T47D (cell line): ENCODE data around the gene TARBP2.
A peak's percentile ranks its signal among the peaks of the same experiment; 100 is the strongest.

Source experiments
- DNase-seq, 2 experiments: peaks; one replicate each; pipeline versions ENCODE4 v3.0.0 to v3.0.0-alpha.2; 2011 to 2012; ENCODE audit warnings: low read depth in 1 of 2, low spot score in 1 of 2
- JUND ChIP-seq: IDR thresholded peaks from 2 replicates; pipeline ENCODE4 v1.6.1; 2012; ENCODE audit warnings: low read depth
- in situ Hi-C: cut with HindIII; loops from 2 replicates; pipeline ENCODE4 v1.10.0; 2016; ENCODE audit warnings: low sequenced_read_pairs, low pct_unique_long_range_greater_than_20kb

The TARBP2 gene, protein sequence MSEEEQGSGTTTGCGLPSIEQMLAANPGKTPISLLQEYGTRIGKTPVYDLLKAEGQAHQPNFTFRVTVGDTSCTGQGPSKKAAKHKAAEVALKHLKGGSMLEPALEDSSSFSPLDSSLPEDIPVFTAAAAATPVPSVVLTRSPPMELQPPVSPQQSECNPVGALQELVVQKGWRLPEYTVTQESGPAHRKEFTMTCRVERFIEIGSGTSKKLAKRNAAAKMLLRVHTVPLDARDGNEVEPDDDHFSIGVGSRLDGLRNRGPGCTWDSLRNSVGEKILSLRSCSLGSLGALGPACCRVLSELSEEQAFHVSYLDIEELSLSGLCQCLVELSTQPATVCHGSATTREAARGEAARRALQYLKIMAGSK

DNA sequence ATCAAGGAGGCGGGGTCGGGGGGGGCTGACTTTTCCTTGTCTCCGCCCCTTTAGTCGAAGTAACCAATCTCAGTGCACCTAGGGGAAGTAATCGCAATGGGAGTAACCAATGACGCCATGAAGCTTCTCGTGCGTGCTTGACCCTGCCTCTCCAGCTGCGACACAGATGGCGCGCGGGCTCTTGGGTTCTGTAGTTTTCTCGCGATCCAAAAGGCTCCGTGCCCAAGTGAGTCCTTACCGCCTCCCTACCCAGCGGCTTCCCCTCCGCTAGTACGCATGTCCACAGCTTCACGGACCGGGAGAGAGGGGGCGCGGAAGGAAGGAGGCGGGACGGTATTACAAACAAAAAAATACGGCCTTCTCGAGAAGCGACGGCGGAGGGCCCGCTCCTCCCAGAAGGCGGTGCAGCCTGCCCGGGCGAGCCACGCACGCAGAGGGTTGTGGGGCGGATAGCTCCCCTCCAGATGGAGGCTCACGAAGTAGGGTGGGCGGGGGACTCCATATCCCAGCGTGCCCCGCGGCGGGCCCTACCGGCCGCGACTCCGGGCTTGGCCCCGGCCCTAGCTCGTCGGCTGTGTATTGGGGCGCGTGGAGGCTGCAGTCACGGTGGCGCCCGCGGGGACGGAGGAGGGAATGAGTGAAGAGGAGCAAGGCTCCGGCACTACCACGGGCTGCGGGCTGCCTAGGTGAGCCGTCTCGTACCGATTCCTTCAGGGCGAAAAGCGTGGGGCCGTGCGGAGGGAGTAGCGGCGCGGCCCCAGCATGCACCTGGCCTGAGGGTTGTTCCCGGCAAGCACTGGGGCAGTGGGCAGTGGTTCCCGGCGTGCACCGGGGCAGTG is at the start of gene TARBP2:
Gene TARBP2, plus strand, starts transcription at position 508 of the 839 bp plus-strand sequence. Its CDS starts 126 bp downstream, at position 634.
- DNase-seq: peak; percentile 95 to 100
- in situ Hi-C loops: no loop called here
- no peak for TF ChIP-seq JUND

DNA sequence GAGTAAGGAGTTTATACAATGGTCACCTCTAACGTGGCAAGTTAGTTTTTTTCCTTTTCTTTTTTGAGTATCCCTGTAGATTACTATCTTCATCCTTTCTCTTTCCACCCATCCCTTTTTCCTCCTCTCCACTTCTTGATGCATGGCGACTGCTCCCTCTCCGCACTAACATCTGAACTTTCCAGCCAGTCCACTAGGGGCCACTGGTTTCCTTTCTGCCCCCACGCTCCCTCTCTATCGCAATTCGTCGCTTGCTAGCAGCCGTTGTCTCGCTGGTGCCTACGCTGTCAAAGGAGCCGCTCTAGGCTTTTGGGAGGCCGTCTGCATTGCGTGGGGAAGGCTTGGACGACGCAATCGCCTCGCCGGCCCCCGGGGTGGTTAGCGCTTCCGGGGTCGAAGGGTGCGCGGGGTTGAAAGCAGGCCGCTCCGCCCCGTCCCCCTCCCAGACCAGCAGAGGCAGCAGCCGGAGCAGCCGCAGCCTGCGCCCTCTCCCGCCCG is 49.4 kb upstream of the TARBP2 start, which contains the start of gene PCBP2:
Gene PCBP2, plus strand, starts transcription at position 442 of the 498 bp plus-strand sequence. CDS start 2,699 bp downstream, outside the sequence.
- TF ChIP-seq JUND: no peak
- in situ Hi-C loops: no loop called here
- peak; percentile 93 to 100 for DNase-seq

DNA sequence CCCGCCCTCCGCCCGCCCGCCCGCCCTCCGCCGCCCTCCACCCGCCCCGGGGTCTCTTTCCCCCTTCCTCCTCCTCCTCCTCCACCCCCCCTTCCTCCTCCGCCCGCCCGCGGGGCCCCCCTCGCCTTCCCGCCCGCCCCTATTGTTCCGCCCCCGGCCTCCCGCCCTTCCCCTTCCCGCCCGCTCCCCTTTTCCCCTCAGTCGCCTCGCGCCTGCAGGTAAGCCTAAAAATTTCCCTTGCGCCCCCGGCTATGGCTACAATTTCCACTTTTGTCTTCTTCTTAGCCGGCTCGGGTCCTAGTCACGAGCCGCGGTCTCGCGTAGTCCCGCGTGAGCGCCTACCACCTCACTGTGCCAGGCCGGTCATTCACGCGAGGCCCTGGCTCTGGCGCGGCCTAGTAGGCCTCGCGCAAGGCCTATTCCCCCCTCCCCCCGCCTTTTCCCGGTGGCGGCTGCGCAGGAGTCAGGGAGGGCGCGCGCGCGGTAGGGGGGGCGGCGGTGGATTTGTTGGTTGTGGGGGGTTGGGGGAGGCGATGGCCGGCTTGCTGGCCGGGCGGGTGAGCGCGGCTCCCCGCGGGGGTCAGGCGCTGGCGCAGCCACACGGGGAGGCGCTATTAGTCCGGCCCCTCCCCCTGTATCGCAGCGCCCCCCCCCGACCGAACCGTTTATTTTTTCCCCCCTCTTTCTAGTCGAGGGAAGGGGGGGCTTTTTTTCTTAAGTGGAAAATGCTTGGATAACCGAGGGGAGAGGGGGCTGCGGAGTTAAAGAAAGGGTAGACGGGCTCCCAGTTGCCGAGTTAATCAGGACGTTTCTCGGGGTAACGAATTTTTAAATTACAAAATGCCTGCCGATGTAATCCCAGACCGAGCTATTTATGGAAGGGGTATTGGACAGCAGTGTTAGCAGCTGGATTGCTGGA is 48.7 kb upstream of the TARBP2 start:
- peak; percentile 71 to 95 for DNase-seq
- TF ChIP-seq JUND: no peak; the same call in 1 of the 2 replicates
- in situ Hi-C loops: no loop called here

DNA sequence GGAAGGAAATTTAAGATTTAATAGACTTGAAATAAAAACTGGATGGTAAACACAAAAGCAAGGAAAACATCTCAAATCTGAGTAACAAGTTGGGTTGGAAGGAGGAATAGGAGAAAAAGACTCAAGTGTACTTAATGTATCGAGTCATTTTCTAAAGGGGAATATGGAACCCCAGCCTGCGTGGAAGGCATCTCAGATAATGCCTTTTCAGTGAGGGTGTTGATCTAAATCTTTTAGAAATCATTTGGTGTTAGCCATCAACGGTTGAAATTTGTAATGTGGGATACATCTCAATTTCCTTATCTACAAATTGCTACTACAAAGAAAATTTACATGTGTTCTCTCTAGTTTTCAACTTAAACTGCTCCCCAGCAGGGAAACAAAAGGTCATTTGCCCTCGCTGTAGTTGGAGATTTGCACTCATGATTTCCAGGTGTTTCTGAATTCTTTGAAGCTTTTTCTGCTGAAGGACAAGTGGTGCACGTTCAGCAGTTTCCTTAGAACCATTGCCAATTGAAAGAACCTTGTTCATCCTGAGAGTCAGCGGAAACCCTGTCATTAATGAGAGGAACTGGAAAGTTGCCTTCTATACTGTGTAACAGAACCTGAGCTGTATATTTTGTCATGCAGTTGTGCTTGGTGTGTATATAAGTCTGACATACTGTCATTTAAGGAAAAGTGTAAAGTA is 47.0 kb upstream of the TARBP2 start:
- no peak for DNase-seq
- in situ Hi-C loops: no loop called here
- no peak for TF ChIP-seq JUND

DNA sequence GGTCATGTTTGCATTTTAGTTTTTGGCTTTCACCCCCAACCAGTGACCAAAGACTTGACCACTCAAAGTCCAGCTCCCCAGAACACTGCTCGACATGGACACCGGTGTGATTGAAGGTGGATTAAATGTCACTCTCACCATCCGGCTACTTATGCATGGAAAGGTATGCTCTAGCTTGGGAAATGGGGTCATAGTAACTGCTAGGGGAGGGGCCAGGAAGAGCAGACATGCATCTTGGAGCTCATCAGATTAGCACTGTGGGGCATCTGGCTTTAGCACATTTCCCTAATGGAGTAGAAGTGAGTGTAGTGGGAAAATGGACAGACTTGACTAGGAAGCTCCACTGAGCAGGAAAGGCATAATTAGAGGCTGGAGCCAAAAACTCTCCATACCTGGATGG is 46.4 kb upstream of the TARBP2 start:
- in situ Hi-C loops: no loop called here
- no peak for DNase-seq
- TF ChIP-seq JUND: no peak

DNA sequence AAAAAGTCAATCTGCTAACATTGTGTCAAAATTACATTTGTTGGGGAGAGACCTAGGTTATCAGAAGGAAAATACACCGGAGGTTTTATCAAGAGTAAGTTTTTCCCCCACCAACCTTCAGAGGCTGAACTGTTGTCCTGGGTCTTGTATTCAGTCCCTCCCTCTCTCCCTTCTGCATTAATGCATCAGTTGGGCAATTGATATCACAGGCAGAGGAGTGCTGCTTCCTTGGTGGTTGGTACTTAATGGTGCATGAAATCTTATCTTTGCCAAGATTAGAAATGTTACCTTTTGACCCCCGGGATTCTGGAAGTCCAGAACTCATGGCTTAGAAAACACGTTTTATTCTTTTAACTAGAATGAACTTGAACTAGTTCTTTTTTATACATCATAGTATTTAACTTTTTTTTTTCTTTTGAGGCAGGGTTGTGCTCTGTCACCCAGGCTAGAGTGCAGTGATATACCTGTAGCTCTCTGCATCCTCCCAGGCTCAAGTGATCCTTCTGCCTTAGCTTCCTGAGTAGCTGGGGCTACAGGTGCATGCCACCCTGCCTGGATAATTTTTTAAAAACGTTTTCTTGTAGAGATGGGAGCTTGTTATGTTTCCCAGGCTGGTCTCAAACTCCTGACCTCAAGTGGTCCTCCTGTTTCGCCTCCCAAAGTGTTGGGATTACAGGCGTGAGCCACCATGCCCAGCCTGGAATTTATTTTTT is 44.3 kb upstream of the TARBP2 start:
- in situ Hi-C loops: no loop called here
- no peak for TF ChIP-seq JUND
- DNase-seq: no peak

DNA sequence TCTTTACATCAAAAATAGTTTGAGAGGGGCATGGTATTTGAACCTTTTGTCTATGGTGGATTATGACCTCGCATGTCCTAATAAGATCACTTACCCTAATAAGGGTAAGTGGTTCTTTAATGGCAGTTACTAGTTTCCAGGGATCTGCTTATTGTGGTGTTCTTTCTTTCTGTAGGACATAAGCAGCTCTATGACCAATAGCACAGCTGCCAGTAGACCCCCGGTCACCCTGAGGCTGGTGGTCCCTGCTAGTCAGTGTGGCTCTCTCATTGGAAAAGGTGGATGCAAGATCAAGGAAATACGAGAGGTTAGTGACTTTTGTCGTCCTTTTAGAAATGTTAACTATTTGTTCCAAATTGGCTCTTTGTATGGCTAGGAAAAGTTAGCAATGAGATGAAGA is 42.0 kb upstream of the TARBP2 start:
- TF ChIP-seq JUND: no peak
- in situ Hi-C loops: no loop called here
- no peak for DNase-seq

DNA sequence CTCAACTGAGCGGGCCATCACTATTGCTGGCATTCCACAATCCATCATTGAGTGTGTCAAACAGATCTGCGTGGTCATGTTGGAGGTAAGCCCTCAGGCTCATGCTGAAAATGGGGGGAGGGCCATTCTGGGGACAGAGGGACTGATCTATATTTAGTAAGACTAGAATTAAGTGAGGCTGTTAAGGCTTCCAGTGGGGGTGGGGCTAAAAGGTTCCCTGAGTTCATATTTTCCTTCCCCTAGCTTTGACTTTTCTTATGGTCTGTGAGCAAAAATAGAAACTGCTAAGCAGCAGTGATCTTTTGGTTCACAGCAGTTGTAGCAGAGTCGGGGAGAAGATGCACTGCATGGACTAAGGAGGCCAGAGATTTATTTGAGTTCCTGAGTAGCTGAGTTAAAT is 40.0 kb upstream of the TARBP2 start:
- no peak for TF ChIP-seq JUND
- DNase-seq: no peak
- in situ Hi-C loops: no loop called here

DNA sequence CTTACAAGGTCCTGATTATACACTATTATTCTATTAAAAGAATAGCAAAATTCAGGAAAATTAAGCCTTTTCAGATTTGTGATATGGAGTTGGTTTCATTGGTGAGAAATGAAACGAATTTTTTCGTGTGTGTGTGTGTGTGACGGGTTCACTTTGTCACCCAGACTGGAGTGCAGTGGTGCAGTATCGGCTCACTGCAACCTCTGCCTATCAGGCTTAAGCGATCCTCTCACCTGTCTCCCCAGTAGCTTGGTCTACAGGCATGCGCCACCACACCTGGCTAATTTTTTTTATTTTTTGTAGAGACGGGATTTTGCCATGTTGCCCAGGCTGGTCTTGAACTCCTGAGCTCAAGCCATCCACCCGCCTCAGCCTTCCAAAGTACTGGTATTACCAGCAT is 39.5 kb upstream of the TARBP2 start:
- TF ChIP-seq JUND: no peak
- no peak for DNase-seq
- in situ Hi-C loops: no loop called here

DNA sequence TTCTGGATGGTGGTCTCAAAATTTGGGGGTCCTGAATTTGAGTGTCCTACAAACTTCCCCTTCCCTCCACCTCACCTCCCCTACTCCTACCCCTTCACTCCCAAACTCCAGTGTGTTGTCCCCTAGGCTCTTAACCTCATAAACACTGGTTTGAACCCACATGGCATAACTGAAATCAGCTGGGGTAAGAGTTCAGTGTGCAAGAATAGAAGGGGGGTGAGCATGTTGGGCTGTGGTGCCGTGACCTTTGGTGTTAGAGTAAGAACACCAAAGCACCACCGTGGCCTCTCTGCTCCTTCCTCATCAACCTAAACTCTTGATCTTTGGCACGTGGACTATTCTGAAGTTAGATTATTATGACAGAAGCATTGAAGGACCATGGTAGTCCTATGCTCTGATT is 38.1 kb upstream of the TARBP2 start:
- in situ Hi-C loops: no loop called here
- no peak for TF ChIP-seq JUND
- DNase-seq: no peak
